HG03135 (cell line): ENCODE results near the gene TENT5C.

ENCODE experiments used
- ATAC-seq: cut with Tn5 transposase; IDR thresholded peaks from one replicate; pipeline ENCODE4 v1.9.1; 2021; ENCODE audit warnings: mild to moderate bottlenecking, moderate library complexity; ENCODE audit not compliant: unreplicated experiment

Gene TENT5C

DNA sequence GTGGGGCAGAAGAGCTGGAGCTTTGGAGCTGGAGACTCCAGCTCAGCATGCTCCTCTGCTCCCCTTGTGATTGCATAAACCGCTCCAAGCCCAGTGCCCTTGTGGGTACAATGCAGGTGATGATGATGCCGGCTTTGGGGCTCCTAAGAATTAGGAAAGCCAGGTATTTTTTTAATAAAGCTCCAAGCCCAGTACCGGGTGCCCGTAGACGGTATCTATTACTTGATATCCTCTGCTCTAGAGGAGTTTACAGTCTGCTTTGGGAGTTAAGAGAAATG, 27.2 kb downstream of the TENT5C start:
- no peak for ATAC-seq

GRCh38 chr1:117633423-117633822, 27.6 kb downstream of the TENT5C start:
- no peak for ATAC-seq

- no peak for ATAC-seq
Measured at GRCh38 chr1:117633936-117634335, 28.1 kb downstream of the TENT5C start.

GRCh38 chr1:117634631-117635030, 28.8 kb downstream of the TENT5C start:
- ATAC-seq = no peak

- ATAC-seq = no peak
Measured at GRCh38 chr1:117635805-117636204, 30.0 kb downstream of the TENT5C start.

- ATAC-seq = no peak
Measured at GRCh38 chr1:117636637-117637425, 31.0 kb downstream of the TENT5C start.

GRCh38 chr1:117638141-117638540, 32.3 kb downstream of the TENT5C start:
- no peak for ATAC-seq

DNA sequence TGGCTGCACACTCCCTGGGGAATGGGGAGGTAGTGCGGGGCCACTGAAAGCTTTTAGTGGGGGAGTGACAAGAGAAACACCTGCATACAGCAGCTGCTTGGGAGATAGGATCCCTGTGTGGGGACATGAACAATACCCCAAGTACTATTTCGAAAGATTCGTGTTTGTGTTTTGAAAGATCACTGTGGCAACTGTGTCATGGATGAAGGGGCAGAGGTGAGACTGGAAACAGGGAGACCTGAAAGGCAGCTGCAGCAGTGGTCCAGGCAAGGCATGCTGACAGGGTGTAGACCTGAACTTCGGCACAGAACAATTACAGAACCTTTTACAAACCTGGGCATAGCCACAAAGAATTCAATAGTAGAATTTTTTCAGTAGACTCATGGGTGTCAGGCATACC, 32.9 kb downstream of the TENT5C start:
- ATAC-seq = no peak

- no peak for ATAC-seq
Measured at GRCh38 chr1:117639741-117640140, 33.9 kb downstream of the TENT5C start.

GRCh38 chr1:117641536-117641935, 35.7 kb downstream of the TENT5C start:
- ATAC-seq = no peak

DNA sequence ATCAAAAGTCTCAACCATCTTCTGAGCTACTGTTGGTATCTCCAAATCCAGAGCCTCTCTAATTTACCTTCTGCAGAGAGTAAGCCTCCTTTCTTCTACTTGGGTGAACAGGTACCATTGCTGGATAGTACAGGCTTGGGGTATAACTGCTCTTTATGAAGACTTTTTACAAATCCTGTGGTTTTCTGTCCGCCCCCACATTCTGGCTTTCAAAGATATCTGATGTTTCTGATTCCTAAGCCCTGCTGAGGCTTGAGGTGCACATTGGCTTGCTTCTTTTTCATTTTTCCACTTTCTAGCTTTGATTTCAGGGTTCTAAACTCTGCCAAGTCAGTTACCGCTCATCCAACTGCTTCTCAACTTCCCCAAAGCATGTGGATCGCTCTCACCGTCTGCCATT, 37.1 kb downstream of the TENT5C start:
- ATAC-seq = no peak

DNA sequence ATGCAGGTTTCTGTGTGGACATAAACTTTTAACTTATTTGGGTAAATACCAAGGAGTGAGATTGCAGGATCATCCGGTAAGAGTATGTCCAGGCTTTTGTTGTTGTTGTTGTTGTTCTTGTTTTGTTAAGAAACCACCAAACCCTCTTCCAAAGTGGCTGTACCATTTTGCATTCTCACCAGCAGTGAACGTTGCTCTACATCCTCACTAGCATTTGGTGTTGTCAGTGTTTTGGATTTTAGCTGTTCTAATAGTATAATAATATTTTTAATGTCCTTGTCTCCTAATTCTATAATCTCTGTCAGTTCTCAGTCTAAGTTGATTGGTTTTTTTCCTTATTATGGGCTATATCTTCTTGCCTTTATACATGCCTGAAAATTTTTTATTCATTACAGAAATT, 37.8 kb downstream of the TENT5C start:
- no peak for ATAC-seq

GRCh38 chr1:117644696-117645311, 39.0 kb downstream of the TENT5C start:
- ATAC-seq = no peak

DNA sequence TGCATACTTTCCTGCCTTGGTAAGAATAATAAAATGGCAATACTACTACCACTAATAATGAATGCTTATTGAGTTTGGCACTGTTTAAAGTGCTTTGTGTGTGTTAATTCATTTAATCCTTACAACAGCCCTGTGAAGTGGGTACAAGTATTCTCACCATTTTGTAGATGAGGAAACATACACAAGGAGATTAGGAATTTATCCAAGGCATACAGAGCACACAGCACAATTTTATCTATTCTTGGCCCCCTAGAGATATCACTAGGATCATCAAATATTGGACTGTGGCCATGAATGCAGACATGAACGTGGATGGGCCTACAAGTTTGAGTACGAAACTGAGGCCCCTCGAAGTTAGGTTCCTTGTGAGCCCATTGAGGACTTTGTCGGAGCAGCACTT, 39.5 kb downstream of the TENT5C start:
- ATAC-seq = no peak

GRCh38 chr1:117646007-117646811, 40.4 kb downstream of the TENT5C start:
- no peak for ATAC-seq

DNA sequence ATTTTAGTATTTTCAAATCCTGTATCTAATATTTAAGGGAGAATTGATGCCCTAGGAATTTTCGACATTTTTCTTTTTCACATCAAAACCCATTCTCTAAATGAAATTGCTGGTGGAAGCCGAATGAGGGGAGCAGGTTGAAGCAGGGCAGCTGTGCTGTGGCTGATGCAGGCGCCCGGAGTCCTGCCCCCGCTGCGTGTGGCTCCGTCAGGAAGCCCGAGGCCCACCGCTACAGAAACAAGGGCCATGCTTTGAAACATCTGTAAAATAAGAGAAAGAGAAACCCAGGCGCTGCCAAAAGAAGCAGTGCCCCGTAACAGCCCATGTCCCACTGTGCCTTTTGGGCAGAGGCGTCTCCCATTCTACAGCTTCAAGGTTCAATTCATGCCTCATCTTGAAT, 41.1 kb downstream of the TENT5C start:
- no peak for ATAC-seq

DNA sequence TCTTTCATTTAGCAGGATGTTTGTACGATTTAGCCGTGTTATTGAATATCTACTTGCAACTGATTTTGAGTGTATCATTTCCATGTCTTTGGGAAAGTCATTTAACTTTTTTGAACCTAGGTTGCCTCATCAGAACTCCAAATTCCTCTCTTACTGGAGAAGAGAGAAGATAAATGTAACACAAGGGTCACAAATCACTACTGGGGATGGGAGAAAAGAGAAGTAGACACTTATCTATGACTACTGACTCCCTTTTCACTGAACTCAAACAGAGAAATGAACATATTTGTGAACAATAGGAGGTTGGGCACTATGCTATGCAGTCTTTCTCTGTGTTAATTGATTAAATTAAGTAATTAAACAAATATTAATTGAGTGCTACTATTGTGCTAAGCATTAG, 42.2 kb downstream of the TENT5C start:
- ATAC-seq = no peak

DNA sequence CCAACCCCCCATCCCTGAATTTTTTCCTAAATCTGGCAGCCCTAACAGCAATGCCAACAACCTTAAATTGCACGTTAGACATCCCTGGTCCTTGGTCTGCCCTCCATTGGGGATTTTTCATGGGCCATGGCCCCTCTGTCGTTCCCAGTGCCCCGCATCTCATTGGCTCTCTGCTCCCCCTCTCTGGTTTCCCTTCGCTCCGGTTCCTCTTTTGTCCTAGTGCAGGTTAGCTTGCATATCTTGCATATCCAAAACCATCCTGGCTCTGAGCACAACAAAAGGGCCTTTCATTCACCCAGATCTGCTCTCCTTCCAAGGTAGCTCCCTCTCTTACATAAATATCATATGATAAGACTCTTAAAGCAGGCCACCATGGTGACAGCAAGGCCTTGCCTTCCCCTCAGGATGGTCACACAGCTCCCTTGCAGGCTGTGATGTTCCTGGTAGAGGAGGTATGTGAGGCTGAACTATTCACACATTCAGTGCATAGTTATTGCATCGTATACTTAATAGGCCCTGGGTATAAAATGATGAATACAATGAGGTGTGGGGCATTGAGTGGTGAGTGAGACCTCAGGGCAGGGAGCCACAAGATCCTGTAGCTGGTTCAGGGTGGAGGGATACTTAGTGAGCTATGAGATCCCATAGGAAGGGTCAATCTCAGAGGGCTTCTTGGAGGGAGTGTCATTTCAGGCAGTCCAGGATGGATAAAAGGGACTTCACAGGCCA, 45.2 kb downstream of the TENT5C start:
- ATAC-seq = no peak

DNA sequence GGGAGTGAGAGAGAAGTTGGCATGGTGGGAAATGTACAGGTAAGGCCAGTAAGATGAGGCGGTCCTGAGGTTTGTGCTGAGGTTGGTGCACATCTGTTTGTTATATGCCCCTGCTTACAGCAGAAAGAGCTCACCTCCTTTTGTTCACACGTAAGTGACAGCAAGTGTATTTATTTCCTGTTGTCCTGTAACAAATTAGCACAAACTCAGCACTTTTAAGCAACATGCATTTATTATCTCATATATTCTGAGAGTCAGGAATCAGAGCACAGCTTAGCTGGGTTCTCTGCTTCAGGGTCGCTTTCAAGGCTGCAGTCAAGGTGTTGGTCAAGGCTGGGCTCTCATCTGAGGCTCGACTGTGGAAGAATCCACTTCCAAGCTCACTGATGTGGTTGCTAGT, 45.8 kb downstream of the TENT5C start:
- no peak for ATAC-seq

- ATAC-seq = no peak
Measured at GRCh38 chr1:117652421-117652820, 46.6 kb downstream of the TENT5C start.

DNA sequence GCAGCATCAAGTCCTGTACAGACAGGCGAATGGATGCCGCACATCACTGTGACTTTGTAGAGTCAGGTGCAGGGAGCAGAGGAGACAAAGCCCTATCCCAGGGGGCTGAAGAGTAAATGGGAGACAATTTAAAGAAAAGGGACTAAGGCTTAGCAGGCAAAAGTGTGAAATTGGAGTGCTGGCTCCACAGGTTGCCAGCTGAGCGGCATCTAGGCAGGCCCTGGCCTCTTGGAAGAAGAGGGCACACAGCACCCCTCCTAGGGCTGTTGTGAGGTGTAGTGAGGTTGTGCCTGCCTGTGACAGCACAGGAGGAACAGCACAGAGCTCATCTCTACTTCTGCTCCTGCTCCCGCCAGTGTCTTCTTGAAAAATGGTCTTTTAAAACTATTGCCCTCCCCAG, 47.3 kb downstream of the TENT5C start:
- ATAC-seq = no peak
